NCI-H1694 (cell line): ENCODE data around the gene UBE2C.

Experiments used
- DNase-seq: peaks from one replicate; lab custom pipeline; 2025; lab: John Stamatoyannopoulos, UW

Gene UBE2C

DNA sequence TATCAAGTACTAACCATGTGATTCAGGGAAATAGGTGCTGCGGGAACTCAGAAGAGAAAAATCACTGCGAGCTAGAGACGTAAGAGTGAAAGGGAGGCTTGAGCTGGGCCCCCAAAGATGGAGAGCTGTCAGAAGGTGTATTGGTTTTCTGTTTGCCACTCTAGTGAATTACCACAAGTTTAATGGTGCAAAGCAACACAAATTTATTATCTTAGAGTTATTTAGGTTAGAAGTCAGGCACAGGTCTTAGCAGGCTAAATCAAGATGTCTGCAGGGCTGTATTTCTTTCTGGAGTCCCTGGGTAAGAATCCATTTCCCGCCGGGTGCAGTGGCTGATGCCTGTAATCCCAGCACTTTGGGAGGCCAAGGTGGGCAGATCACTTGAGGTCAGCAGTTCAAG is 47.5 kb downstream of the UBE2C start:
- no peak for DNase-seq

DNA sequence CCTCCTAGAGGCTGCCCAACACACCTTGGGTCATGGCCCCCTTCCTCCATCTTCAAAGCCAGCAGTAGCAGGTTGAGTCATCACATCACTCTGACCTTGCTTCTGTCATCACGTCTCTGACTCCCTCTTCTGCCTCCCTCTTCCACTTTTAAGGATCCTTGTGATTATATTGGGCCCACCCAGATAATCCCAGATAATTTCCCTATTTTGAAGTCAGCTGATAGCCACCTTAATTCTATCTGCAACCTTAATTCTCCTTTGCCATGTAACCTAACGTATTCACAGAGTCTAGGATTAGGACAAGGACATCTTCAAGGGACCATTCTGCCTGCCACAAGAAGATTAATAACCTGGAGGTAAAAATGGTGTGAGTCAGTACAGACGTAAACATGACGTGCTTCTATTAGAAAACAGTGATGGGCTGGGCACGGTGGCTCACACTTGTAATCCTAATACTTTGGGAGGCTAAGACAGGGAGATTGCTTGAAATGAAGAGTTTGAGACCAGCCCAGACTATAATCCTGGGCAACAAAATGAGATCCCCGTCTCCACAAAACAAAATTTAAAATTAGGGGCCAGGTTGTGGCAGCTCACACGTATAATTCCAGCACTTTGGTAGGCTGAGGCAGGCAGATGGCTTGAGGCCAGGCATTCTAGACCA is 48.2 kb downstream of the UBE2C start:
- DNase-seq: no peak

DNA sequence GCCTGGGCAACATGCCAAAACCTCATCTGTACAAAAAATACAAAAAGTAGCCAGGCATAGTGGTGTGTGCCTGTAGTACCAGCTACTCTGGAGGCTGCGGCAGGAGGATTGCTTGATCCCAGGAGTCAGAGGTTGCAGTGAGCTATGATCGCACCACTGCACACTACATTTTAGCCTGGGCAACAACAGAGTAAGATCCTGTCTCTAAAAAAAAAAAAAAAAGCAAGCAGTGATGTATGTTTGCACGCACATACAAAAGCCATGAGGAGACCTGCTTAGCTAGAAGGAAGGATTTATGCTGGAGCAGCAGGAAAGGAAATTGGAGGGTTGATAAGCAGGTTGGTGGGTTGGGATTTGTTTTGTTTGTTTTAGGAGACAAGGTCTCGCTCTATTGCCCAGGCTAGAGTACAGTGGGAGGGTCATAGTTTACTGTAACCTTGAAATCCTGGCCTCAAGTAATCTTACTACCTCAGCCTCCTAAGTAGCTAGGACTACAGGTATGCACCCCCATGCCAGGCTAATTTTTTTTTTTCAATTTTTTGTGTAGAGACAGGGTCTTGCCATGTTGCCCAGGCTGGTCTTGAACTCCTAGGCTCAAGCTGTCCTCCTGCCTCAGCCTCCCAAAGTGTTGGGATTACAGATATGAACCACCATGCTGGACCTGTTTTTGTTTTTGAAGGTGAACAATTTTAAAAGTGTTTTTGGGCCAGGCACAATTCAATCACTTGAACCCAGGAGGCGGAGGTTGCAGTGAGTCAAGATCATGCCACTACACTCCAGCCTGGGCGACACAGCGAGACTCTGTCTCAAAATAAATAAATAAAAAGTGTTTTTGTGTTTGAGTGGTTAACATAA is 49.0 kb downstream of the UBE2C start:
- DNase-seq: peak; percentile 51

DNA sequence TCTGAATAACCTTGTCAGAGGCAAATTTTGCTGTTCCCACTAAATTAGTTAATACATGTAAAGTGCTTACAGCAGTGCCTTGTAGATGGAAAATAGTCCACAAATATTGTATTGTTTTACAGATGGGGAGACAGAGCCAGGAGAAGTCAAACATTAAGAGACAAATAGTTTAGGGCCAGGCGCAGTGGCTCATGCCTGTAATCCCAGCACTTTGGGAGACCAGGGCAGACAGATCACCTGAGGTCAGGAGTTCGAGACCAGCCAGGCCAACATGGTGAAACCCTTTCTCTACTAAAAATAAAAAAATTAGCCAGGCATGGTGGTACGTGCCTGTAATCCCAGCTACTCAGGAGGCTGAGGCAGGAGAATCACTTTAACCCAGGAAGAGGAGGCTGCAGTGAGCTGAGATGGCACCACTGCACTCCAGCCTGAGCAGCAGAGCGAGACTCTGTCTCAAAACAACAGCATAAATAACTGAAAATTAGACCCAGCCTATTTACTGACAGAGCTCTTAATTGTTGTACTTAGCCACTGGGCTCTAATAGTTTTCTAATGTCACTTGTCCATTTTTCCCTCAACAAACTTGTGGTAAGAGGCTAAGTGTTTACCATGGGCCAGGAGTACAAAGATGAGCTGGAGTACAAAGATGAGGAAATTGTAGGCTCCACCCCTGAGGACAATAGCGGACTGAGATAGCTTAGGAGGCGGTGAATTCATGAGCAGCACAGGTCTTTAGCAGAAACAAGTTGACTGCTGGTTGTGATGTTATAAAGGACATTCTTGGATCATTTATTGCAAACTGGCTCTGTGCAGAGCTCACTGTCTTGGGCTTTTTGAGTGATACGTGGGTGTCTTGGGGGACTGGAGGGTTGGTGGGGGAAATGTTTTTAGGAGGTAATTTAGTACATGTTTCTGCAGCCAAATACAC is 51.4 kb downstream of the UBE2C start:
- DNase-seq: no peak

DNA sequence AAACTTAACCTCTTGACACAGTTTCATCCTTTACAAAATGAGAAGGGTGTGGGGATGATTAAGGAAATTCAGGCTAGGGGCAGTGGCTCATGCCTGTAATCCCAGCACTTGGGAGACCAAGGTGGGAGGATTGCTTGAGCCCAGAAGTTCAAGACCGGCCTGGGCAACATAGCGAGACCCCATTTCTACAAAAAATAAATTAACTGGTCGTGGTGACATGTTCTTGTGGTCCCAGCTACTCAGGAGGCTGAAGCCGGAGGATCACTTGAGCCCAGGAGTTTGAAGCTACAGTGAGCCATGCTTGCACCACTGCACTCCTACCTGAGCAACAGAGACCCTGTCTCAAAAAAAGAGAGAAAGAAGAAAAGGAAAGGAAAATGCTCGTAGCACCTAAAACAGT is 54.0 kb downstream of the UBE2C start:
- no peak for DNase-seq
